Measurements from ENCODE around the gene DCAF6.

The DCAF6 gene

GRCh38 chr1:167968569-167968968 is 32.1 kb downstream of the DCAF6 start:
- no peak for DNase-seq (ENCODE audit: low spot score)

GRCh38 chr1:167973832-167974231 is 37.3 kb downstream of the DCAF6 start:
- no peak for DNase-seq (ENCODE audit: low spot score)

- DNase-seq (ENCODE audit: low spot score): no peak
These were observed 38.2 kb downstream of the DCAF6 start for GRCh38 chr1:167974698-167975097.

- no peak for DNase-seq (ENCODE audit: low spot score)
These were observed 40.8 kb downstream of the DCAF6 start for GRCh38 chr1:167977245-167977644.

- DNase-seq (ENCODE audit: low spot score): no peak
These were observed 45.5 kb downstream of the DCAF6 start for GRCh38 chr1:167981933-167982332.

- DNase-seq (ENCODE audit: low spot score): no peak
These were observed 47.4 kb downstream of the DCAF6 start for GRCh38 chr1:167983797-167984420.

GRCh38 chr1:167984886-167985489 is 48.5 kb downstream of the DCAF6 start:
- no peak for DNase-seq (ENCODE audit: low spot score)

- no peak for DNase-seq (ENCODE audit: low spot score)
These were observed 50.7 kb downstream of the DCAF6 start for GRCh38 chr1:167987174-167987573.

GRCh38 chr1:167991546-167991945 is 55.1 kb downstream of the DCAF6 start:
- no peak for DNase-seq (ENCODE audit: low spot score)

GRCh38 chr1:167993720-167994119 is 57.2 kb downstream of the DCAF6 start:
- no peak for DNase-seq (ENCODE audit: low spot score)

- no peak for DNase-seq (ENCODE audit: low spot score)
These were observed 58.1 kb downstream of the DCAF6 start for GRCh38 chr1:167994560-167994959.

GRCh38 chr1:167995038-167995437 is 58.6 kb downstream of the DCAF6 start:
- DNase-seq (ENCODE audit: low spot score): no peak

- DNase-seq (ENCODE audit: low spot score): no peak
These were observed 59.8 kb downstream of the DCAF6 start for GRCh38 chr1:167996266-167996665.

- DNase-seq (ENCODE audit: low spot score): no peak
These were observed 60.6 kb downstream of the DCAF6 start for GRCh38 chr1:167997037-167997575.

GRCh38 chr1:167999877-168000276 is 63.4 kb downstream of the DCAF6 start:
- no peak for DNase-seq (ENCODE audit: low spot score)

- DNase-seq (ENCODE audit: low spot score): no peak
These were observed 64.2 kb downstream of the DCAF6 start for GRCh38 chr1:168000656-168001055.

- DNase-seq (ENCODE audit: low spot score): no peak
These were observed 64.7 kb downstream of the DCAF6 start for GRCh38 chr1:168001213-168001612.

GRCh38 chr1:168004531-168004930 is 68.0 kb downstream of the DCAF6 start:
- no peak for DNase-seq (ENCODE audit: low spot score)

GRCh38 chr1:168005529-168005928 is 69.0 kb downstream of the DCAF6 start:
- DNase-seq (ENCODE audit: low spot score): no peak

GRCh38 chr1:168007691-168008090 is 71.2 kb downstream of the DCAF6 start:
- DNase-seq (ENCODE audit: low spot score): no peak

GRCh38 chr1:168008595-168008994 is 72.1 kb downstream of the DCAF6 start:
- DNase-seq (ENCODE audit: low spot score): no peak

- DNase-seq (ENCODE audit: low spot score): no peak
These were observed 72.8 kb downstream of the DCAF6 start for GRCh38 chr1:168009322-168009721.

GRCh38 chr1:168019407-168019806 is 82.9 kb downstream of the DCAF6 start:
- no peak for DNase-seq (ENCODE audit: low spot score)

GRCh38 chr1:168031198-168031597 is 94.7 kb downstream of the DCAF6 start:
- DNase-seq (ENCODE audit: low spot score): no peak

Data from kidney tubule cell (primary cell).